ENCODE results near the gene PLXDC1.
"Not testable (repeated sequence)": the region's sequence is repeated elsewhere in the genome, so short reads cannot be mapped to it uniquely, and the experiment has no call there.

DNA sequence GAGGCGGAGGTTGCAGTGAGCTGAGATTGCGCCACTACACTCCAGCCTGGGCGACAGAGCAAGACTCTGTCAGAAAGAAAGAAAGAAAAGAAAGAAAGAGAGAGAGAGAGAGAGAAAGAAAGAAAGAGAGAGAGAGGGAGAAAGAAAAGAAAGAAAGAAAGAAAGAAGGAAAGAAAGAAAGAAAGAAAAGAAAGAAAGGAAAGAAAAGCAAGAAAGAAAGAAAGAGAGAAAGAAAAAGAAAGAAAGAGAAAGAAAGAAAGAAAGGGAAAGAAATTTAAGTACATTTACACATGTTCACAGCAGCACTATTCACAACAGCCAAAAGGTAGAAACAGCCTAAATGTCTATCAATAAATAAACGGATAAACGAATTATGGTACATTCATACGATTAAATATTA is 21.9 kb downstream of the PLXDC1 start:
- TF ChIP-seq, protein P1, sequence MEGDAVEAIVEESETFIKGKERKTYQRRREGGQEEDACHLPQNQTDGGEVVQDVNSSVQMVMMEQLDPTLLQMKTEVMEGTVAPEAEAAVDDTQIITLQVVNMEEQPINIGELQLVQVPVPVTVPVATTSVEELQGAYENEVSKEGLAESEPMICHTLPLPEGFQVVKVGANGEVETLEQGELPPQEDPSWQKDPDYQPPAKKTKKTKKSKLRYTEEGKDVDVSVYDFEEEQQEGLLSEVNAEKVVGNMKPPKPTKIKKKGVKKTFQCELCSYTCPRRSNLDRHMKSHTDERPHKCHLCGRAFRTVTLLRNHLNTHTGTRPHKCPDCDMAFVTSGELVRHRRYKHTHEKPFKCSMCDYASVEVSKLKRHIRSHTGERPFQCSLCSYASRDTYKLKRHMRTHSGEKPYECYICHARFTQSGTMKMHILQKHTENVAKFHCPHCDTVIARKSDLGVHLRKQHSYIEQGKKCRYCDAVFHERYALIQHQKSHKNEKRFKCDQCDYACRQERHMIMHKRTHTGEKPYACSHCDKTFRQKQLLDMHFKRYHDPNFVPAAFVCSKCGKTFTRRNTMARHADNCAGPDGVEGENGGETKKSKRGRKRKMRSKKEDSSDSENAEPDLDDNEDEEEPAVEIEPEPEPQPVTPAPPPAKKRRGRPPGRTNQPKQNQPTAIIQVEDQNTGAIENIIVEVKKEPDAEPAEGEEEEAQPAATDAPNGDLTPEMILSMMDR (IDR thresholded peaks at IDR 0.05; ENCODE audit: low read depth, low read length), result not testable (repeated sequence)
- TF ChIP-seq EZH2phosphoT487 (IDR thresholded peaks at IDR 0.05; ENCODE audit: low read depth), result not testable (repeated sequence)
